Measurements from ENCODE around the gene C16orf95.
"Not testable (repeated sequence)": the region's sequence is repeated elsewhere in the genome, so short reads cannot be mapped to it uniquely, and the experiment has no call there.

Gene C16orf95, protein sequence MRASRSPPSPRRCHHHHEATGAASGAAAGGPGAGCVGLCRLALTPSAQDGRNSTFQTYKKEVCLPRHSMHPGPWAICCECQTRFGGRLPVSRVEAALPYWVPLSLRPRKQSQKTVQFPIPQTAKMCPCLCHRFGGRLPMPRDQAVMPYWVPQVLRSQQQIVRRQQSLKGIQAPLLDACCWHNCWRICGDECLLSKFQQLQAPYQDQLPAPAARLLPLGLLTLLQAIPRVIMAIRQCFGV

DNA sequence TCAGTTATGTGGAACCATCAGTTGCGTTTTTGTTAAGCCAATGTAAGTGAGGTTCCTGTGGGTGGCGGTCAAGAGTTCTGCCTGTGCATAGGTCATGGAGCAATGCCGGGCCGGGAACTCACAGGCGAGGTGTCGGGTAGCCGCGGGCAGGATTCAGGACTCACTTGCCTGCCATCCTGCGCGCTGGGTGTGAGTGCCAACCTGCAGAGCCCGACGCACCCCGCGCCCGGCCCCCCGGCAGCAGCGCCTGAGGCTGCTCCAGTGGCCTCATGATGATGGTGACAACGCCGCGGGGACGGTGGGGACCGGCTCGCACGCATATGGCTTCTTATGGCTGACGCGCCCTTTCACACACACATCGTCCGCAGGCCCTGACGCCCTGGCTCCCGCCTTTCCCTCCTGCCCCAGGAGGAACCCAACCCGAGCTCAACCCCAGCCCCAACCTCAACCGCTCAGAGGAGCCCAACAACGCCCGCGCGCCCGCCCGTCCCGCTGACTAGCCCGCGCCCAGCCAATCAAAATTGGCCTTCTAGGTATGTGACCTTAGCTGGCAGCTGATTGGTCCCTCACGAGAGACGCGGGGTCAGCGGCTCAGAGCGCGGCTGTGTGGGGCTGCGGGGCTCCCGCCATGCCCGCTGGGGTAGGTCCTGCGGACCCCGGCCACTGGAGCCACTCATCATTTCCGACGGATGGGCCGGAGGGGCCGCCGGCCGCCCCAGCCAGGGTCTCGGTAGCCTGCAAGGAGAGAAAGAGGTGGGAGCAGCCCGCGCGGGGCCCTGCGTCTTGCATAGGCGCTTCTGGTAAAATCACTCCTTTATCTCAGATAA lies at the start of gene C16orf95:
Gene C16orf95, minus strand, starts transcription at position 470 of the 827 bp plus-strand sequence. Its CDS starts 150 bp downstream, at position 320.
- peak; percentile 92 for DNase-seq (ENCODE audit: low read depth)

DNA sequence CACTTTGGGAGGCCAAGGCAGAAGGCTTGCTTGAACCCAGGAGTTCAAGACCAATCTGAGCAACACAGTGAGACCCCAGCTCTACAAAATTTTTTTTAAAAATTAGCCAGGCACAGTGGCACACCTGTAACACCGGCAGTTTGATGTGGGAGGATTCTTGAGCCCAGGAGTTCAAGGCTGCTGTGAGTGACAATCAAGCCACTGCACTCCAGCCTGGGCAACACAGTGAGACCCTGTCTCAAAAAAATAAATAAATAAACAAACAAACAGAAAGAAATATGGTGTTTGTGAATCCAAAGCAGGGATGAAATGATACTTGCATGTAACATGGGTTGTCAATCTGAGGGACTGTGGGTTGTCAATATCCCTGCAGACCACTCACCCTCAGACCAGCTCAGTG lies 49.7 kb upstream of the C16orf95 start:
- DNase-seq (ENCODE audit: low read depth) = no peak

DNA sequence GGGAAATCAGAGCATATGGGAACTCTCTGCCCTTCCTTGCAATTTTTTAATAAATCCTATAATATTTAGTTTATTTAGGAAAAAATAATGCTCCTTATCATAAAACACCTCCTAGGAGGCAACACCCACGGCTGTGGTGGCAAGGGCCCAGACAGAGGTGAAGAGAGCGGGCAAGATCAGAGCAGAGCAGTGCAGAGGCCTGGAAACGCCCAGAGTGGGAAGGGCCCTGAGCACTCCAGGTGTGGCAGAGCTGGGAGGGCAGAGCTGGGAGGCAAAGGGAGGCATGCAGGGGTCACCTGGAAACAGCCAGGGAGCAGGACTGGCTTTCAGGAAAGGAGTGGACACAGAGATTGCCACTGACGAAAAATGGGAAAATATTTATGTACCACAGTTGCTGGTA lies 49.1 kb upstream of the C16orf95 start:
- no peak for DNase-seq (ENCODE audit: low read depth)

GRCh38 chr16:87365021-87365713 lies 48.0 kb upstream of the C16orf95 start:
- DNase-seq (ENCODE audit: low read depth) = no peak

GRCh38 chr16:87363771-87364455 lies 46.7 kb upstream of the C16orf95 start:
- no peak for DNase-seq (ENCODE audit: low read depth)

- DNase-seq (ENCODE audit: low read depth) = not testable (repeated sequence)
Observed at GRCh38 chr16:87362828-87363559, 45.8 kb upstream of the C16orf95 start.

DNA sequence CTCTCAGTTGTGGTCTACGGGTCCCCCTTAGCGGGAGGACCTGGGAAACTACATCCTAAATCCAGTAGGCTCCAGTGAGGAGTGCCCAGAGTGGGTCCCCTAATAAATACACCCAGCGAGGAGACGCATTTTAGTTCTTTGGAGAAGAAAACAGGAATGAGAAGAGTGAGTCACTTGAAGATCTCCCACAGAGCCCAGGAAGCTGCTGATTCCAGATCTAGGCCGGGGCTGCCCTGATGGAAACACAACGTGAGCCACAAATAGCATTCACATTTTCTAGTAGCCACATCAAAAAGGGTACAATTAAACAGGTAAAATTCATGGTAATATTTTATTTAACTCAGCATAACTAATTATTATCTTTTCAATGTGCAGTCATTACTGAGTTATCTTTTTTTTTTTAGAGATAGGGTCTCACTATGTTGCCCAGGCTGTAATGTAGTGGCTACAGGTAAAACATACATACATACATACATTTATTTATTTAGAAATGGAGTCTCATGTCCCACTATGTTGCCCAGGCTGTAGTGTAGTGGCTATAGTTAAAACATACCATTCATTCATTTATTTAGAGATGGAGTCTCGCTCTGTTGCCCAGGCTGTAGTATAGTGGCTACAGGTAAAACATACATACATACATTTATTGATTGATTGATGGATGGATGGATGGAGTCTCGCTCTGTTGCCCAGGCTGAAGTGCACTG lies 44.9 kb upstream of the C16orf95 start:
- DNase-seq (ENCODE audit: low read depth) = no peak

- DNase-seq (ENCODE audit: low read depth) = no peak
Observed at GRCh38 chr16:87360862-87361610, 43.8 kb upstream of the C16orf95 start.

- no peak for DNase-seq (ENCODE audit: low read depth)
Observed at GRCh38 chr16:87359121-87359520, 41.9 kb upstream of the C16orf95 start.

GRCh38 chr16:87358696-87359095 lies 41.5 kb upstream of the C16orf95 start:
- DNase-seq (ENCODE audit: low read depth) = no peak

DNA sequence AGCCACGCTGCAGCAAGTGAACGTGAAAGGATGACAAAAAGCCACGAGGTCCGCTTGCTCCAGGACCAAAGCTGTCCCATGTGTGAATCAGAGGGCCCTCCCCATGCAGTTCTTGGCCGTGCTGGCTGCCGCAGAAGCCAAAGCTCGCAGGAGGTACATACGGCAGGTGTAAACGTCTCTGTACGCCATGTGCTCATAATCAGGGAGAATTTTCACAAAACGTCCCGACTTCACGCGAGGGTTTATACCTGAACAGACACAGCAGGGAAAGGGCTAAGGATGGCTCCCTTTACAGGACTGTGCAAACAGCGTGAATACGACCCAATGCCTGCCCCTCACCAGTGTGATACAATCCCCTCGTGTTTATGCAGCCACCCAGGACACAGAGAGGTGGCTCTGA lies 41.1 kb upstream of the C16orf95 start:
- no peak for DNase-seq (ENCODE audit: low read depth)

- no peak for DNase-seq (ENCODE audit: low read depth)
Observed at GRCh38 chr16:87356491-87356853, 39.3 kb upstream of the C16orf95 start.

- no peak for DNase-seq (ENCODE audit: low read depth)
Observed at GRCh38 chr16:87353613-87354012, 36.4 kb upstream of the C16orf95 start.

GRCh38 chr16:87352818-87353217 lies 35.6 kb upstream of the C16orf95 start:
- no peak for DNase-seq (ENCODE audit: low read depth)

GRCh38 chr16:87351320-87351698 lies 34.1 kb upstream of the C16orf95 start:
- no peak for DNase-seq (ENCODE audit: low read depth)

- DNase-seq (ENCODE audit: low read depth) = no peak
Observed at GRCh38 chr16:87350681-87351319, 33.6 kb upstream of the C16orf95 start.

DNA sequence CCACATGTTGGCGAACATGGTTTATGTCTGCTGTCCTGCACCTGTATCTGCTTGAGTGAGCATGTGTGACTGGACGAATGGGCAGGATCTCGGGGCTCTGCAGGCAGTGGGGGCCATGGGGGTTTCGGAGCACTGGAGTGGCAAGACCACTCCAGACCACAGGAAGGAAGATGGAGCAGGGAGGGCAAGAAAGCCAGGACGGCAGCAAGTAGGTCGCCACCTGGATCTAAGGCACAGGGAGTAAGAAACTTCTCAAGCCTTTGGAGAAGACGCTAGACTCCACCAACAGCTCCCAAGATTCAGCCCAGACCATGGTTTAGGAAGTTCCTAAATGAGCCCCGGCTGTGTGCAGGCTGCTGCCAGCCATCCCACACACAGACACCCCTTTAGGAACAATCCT lies 32.8 kb upstream of the C16orf95 start:
- no peak for DNase-seq (ENCODE audit: low read depth)

DNA sequence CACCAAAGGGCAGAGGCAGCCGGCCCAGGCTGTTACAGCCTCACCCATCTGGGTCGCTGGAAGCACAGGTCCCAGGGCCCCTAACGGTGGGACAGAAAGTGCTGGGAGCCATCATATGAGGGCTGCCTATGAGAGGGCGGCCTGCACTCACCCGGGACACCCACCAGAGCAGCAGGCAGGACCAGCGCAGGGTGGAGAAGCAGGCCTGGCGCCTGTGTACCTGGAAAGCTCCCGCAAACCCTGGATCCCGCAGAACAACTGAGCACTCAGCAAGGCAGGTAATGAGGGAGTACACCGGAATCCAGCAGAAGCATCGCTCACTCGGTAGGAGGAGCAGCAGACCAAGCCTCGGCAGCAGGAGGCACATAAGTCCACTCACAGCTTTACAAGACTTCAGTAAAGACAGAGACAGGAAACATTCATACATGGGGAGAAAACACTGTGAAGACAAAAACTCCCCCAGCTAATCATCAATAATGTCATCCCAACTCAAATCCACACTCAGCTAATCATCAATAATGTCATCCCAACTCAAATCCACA lies 31.5 kb upstream of the C16orf95 start:
- no peak for DNase-seq (ENCODE audit: low read depth)

- DNase-seq (ENCODE audit: low read depth) = no peak
Observed at GRCh38 chr16:87347932-87348615, 30.9 kb upstream of the C16orf95 start.

Data from HS-27A (cell line).